GM12874 (cell line): ENCODE results near the gene TTC17.

Source experiments
- CTCF ChIP-seq: IDR thresholded peaks from 2 replicates; pipeline ENCODE4 v1.5.1; 2011; ENCODE audit warnings: low read depth, mild to moderate bottlenecking, control low read depth, low read length, moderate library complexity; ENCODE audit not compliant: insufficient read depth

Gene TTC17

DNA sequence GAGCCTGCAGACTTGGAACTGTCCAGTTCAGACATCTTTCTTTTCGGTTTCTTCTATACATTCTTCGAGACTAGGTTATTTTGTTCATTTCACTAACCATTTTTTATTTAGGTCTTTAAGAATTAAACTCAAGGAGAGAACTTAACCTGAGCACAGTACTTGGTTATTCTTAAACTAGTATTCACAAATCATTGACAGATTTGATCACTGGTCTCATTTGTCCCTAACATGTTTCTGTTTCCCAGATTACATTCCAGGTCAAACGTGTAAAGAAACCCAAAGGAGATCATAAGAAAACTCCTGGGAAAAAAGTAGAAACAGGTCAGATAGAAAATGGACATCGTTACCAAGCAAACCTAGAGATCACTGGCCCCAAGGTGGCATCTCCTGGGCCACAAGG lies 85.1 kb downstream of the TTC17 start:
- no peak for TF ChIP-seq CTCF

DNA sequence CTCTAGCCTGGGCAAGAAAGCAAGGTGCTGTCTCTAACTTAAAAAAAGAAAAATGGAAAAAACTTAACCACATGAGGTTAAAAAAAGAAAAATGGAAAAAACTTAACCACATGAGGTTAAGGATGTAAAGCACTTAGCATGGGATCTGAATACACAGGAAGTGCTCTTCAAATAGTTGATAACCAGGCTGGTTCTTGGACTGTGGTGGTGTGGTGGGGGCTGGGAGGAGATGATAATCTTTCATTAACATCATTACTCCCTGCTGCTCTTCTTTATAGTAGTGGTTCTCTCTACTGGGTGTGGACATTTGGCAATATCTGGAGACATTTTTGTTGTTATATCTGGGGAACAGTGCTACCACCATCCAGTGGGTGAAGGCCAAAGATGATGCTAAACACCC lies 88.4 kb downstream of the TTC17 start:
- TF ChIP-seq CTCF = no peak

DNA sequence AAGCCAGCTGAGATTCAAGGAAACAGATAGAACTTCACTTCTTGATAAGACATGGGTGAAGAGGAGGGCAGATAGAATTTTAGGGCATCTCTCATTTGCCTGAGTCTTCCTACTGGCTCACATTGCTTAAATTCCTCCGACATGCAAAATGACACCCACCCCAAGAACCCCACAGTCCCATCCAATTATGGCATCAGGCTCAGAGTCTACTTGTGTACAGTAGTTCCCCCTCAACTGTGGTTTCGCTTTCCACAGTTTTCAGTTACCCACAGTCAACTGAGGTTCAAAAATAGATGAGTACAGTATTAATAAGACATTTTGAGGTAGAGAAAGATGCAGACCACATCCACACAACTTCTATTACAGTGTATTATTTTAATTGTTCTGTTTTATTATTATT lies 99.8 kb downstream of the TTC17 start:
- TF ChIP-seq CTCF = no peak

DNA sequence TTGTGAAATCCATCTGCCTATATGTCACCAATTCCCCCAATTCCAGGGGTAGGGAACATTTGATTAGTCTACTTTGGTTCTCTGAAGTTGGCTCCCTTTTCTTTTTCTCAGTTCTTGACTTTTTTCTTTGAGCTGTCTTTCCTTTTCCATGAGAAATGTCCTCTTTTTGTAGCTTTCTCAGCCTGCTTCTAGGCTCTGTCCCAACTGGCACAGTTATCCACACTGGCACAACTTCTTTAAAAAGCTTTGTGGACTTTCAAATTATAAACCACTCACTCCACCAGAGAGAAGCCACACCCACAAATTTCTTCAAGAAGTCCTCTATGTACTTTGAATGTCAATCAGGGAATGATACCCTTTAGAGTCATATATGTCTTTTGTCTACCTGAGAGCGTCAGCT lies 100.5 kb downstream of the TTC17 start:
- no peak for TF ChIP-seq CTCF

DNA sequence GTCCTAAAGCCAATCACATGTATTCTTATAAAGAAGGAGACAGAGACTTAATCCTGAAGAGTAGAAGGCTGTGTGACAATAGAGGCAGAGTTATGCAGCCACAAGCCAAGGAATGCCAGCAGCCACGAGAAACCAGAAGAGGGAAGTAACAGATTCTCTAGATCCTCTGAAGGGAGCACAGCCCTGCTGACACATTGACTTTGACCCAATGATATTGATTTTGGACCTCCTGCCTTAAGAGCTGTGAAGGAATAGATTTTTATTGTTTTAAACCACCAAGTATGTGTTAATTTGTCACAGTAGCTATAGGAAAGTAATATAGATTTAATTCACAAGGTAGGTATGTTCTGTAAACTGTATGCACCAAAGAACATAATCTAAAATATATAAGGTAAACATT lies 103.6 kb downstream of the TTC17 start:
- TF ChIP-seq CTCF = no peak

DNA sequence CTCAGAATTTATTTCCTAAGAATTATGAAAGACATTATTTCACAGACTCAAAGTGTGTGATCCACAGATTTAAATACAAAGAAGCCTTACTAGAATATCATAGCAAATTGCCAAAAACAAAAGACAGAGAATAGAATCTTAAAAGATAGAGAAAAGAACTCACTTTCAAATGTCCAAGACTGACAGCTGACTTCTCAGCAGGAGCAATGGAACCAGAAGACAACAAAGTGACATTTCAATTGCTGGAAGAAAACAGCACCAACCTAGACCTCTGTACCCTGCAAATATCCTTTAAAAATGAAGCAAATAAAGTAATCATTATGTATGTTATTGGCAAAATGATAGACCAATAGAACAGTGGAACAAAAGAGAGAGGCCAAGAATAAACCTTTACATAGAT lies 109.2 kb downstream of the TTC17 start:
- no peak for TF ChIP-seq CTCF

DNA sequence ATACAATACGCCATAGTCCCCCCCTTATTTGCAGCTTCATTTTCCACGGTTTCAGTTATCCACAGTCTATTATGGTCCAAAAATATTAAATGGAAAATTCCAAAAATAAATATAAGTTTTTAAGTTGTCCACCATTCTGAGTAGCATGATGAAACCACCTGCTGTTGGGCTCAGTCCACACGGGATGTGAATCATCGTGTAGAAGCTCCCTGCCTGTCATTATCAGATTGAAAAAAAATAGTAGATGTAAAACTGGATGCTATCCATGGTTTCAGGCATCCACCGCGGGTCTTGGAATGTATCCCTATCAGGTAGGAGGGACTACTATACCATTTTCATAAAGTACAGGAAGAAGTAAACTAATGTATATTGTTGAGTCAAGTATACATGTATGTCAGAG lies 127.4 kb downstream of the TTC17 start:
- no peak for TF ChIP-seq CTCF
